GM12878 (cell line): ENCODE measurements around the gene ART4. TPM values are rescaled to one million over a fixed set of nuclear protein-coding genes. Genes with fewer than 3 reads are reported as not detected.

ENCODE experiments used
- ATAC-seq: fragments of 200-7000 bp; cut with Tn5 transposase; 3 replicates; pipeline ENCODE4 v1.9.1; 2020; ENCODE audit warnings: mild to moderate bottlenecking, moderate library complexity
- BruUV-seq: library from RNA; stranded (reverse); fragments of 400-500 nt; replicated peaks from 2 replicates; lab custom pipeline; 2021; lab: Mats Ljungman, UMichigan
- CTCF ChIA-PET: fragments of 300-600 bp; sonication (Branson Sonifier 250); formaldehyde crosslinking; extraction: SDS; loops from one replicate; lab custom pipeline; 2021; ENCODE audit warnings: inconsistent platforms; lab: Yijun Ruan, JAX
- POLR2A ChIA-PET: fragments of 350-600 bp; formaldehyde crosslinking; extraction: SDS; loops from one replicate; lab custom pipeline; 2021; ENCODE audit warnings: inconsistent platforms; lab: Charles Lee
- RAD21 ChIA-PET: fragments of 300-600 bp; sonication (Branson Sonifier 250); formaldehyde crosslinking; loops from one replicate; lab custom pipeline; 2023; ENCODE audit warnings: antibody characterized with exemption; ENCODE audit not compliant: unreplicated experiment; lab: Charles Lee
- SMC1A ChIA-PET: fragments of 300-600 bp; sonication (Branson Sonifier 250); formaldehyde crosslinking; loops from one replicate; lab custom pipeline; 2023; ENCODE audit not compliant: unreplicated experiment, uncharacterized antibody; lab: Charles Lee
- DNase-seq: peaks from one replicate; pipeline ENCODE4 v3.0.0-alpha.2; 2011; ENCODE audit warnings: low read depth, low spot score
- FAIRE-seq: peaks from 3 replicates; lab custom pipeline; 2011; peaks lifted over from hg19 to GRCh38; lab: Jason Lieb, UNC
- H2AFZ ChIP-seq: 2 replicates; pipeline ENCODE4 v1.6.0; 2011; ENCODE audit warnings: low read depth, low read length, control low read depth; ENCODE audit not compliant: control insufficient read depth
- H3K27ac ChIP-seq: 2 replicates; pipeline ENCODE4 v1.5.1; 2011; ENCODE audit warnings: control low read depth; ENCODE audit not compliant: control insufficient read depth, insufficient read depth
- H3K27me3 ChIP-seq, 2 experiments: replicated peaks in 1 of 2; 2 replicates each; pipeline versions ENCODE4 v1.6.0 to v1.6.1; 2011; ENCODE audit warnings: low read length in 1 of 2; ENCODE audit not compliant: control insufficient read depth in 2 of 2, insufficient read depth in 2 of 2
- H3K36me3 ChIP-seq, 2 experiments: 2 replicates each; pipeline ENCODE4 v1.5.1; 2011; ENCODE audit warnings: low read length in 1 of 2; ENCODE audit not compliant: control insufficient read depth in 2 of 2, insufficient read depth in 2 of 2
- H3K4me1 ChIP-seq: 2 replicates; pipeline ENCODE4 v1.6.1; 2011; ENCODE audit warnings: mild to moderate bottlenecking, low read length, moderate library complexity, mixed read lengths; ENCODE audit not compliant: control insufficient read depth, insufficient read depth
- H3K4me2 ChIP-seq: 2 replicates; pipeline ENCODE4 v1.6.0; 2011; ENCODE audit warnings: control low read depth; ENCODE audit not compliant: control insufficient read depth, insufficient read depth
- H3K4me3 ChIP-seq: fragments of 200-600 bp; sonication (generic); 2 replicates; pipeline ENCODE4 v1.5.1; 2016
- H3K79me2 ChIP-seq: 2 replicates; pipeline ENCODE4 v1.6.0; 2011; ENCODE audit warnings: low read length; ENCODE audit not compliant: control insufficient read depth, insufficient read depth
- H3K9ac ChIP-seq: 2 replicates; pipeline ENCODE4 v1.8.0; 2011; ENCODE audit warnings: low read length, control low read depth, mixed read lengths; ENCODE audit not compliant: control insufficient read depth, insufficient read depth
- H3K9me3 ChIP-seq: replicated peaks from 3 replicates; pipeline ENCODE4 v1.5.1; 2011; ENCODE audit warnings: mild to moderate bottlenecking, low read length; ENCODE audit not compliant: control insufficient read depth, insufficient read depth
- H4K20me1 ChIP-seq: 2 replicates; pipeline ENCODE4 v1.6.0; 2011; ENCODE audit not compliant: control insufficient read depth, insufficient read depth
- ATF2 ChIP-seq: IDR thresholded peaks from 2 replicates; pipeline ENCODE4 v1.6.1; 2012; ENCODE audit warnings: low read length, inconsistent platforms
- CHD2 ChIP-seq: IDR thresholded peaks from 2 replicates; pipeline ENCODE4 v1.6.1; 2011; ENCODE audit warnings: low read depth, low read length, improper control_type of control experiment, borderline replicate concordance
- E2F4 ChIP-seq: IDR thresholded peaks from 2 replicates; pipeline ENCODE4 v1.6.1; 2012; ENCODE audit warnings: low read depth, low read length, improper control_type of control experiment
- EP300 ChIP-seq, 2 experiments: fragments of 150-350 bp in 1 of 2; IDR thresholded peaks; 2 replicates each; pipeline ENCODE4 v1.6.1; 2011 to 2012; ENCODE audit warnings: low read depth in 2 of 2, low read length in 2 of 2, borderline replicate concordance in 1 of 2, improper control_type of control experiment in 1 of 2, inconsistent platforms in 1 of 2; ENCODE audit not compliant: control insufficient read depth in 1 of 2
- FOXK2 ChIP-seq: fragments of 450-650 bp; IDR thresholded peaks from 2 replicates; pipeline ENCODE4 v1.6.1; 2017; ENCODE audit warnings: mild to moderate bottlenecking, moderate library complexity
- HDAC2 ChIP-seq: fragments of 200-600 bp; sonication (generic); IDR thresholded peaks from 2 replicates; pipeline ENCODE4 v1.6.1; 2017
- KAT2A ChIP-seq: conservative IDR thresholded peaks from 2 replicates; pipeline ENCODE4 v1.6.1; 2011; ENCODE audit warnings: low read depth, low read length; ENCODE audit not compliant: control insufficient read depth
- KLF5 ChIP-seq: fragments of 450-650 bp; IDR thresholded peaks from 2 replicates; pipeline ENCODE4 v1.6.1; 2014; ENCODE audit warnings: mild to moderate bottlenecking; ENCODE audit not compliant: partially characterized antibody
- MLLT1 ChIP-seq: fragments of 450-650 bp; IDR thresholded peaks from 2 replicates; pipeline ENCODE4 v1.6.1; 2016; ENCODE audit warnings: mild to moderate bottlenecking
- NFIC ChIP-seq: IDR thresholded peaks from 2 replicates; pipeline ENCODE4 v1.6.1; 2012; ENCODE audit warnings: low read depth, mild to moderate bottlenecking, inconsistent platforms, low read length, moderate library complexity
- NFXL1 ChIP-seq: fragments of 450-650 bp; IDR thresholded peaks from 2 replicates; pipeline ENCODE4 v1.6.1; 2017; ENCODE audit warnings: antibody characterized with exemption, mild to moderate bottlenecking, borderline replicate concordance
- ZNF384 ChIP-seq: IDR thresholded peaks from 2 replicates; pipeline ENCODE4 v1.6.1; 2012; ENCODE audit warnings: low read depth, mild to moderate bottlenecking, low read length, improper control_type of control experiment, borderline replicate concordance
- WGBS: methylation state at CpG from one replicate; pipeline ENCODE4 v1.1.6; 2016; ENCODE audit warnings: low lambda C conversion rate; ENCODE audit not compliant: insufficient replicate concordance, insufficient coverage; ENCODE audit errors: missing lambda C conversion rate; 5-methylcytosine and 5-hydroxymethylcytosine counted together
- in situ Hi-C: fragments of 300-500 bp; cut with MboI; formaldehyde crosslinking; loops from 9 replicates; pipeline ENCODE4 v1.14.3; 2018; ENCODE audit warnings: mixed read lengths
- intact Hi-C: fragments of 100-400 bp; cut with micrococcal nuclease; formaldehyde crosslinking; loops from one replicate; pipeline ENCODE4 v1.14.2; 2022; ENCODE audit not compliant: unreplicated experiment
- polyA plus RNA-seq, 11 experiments: library from polyadenylated mRNA; depleted of rRNA in 4 of 11; unstranded in 6 of 11; stranded (reverse) in 5 of 11; fragments of >200 nt; fragmentation: Nextera tagmentation in 4 of 11; fragmentation: Illumina TruSeq in 1 of 11; extraction: Ambion mirVana in 4 of 11; extraction: Trizol in 1 of 11; gene quantifications; 1 replicate in 1 of 11; 2 replicates in 10 of 11; pipeline versions ENCODE4 v1.2.1 to v1.2.3, GENCODE V29; 2011 to 2016; ENCODE audit warnings: inconsistent platforms in 2 of 11, missing spikeins in 2 of 11, low read depth in 1 of 11
- total RNA-seq, 4 experiments: library from RNA; depleted of rRNA in 3 of 4; stranded (reverse); fragments of >200 nt in 3 of 4; fragmentation: Illumina TruSeq in 1 of 4; extraction: Trizol in 1 of 4; gene quantifications; 2 replicates each; pipeline versions ENCODE4 v1.2.1 to v1.2.3, GENCODE V29; 2013 to 2021

Gene ART4
- total and polyA plus RNA-seq, 10 of the 15 experiments (the other 5 are each of a cell fraction or from before 2014, with no cell fraction given) = 0.02 TPM; not detected in 9

GRCh38 chr12:14781563-14781962 lies 61.8 kb downstream of the ART4 start:
- no peaks in the 10 kb centered on the region for H3K36me3 ChIP-seq
- H3K9ac ChIP-seq = no peak overlapping the region
- H3K27me3 ChIP-seq = no peaks in the 10 kb centered on the region
- ChIA-PET CTCF (interaction anchor here (0.9 to 2.2 kb wide), 8 partner anchors 8 to 440 kb away, joined by 3 to 19 read pairs (median 4); partner anchors contain the start of genes C12orf60 and RERG), RAD21 (interaction anchor here (0.9 to 2.3 kb wide), 4 partner anchors 10 to 58 kb away, joined by 3 to 11 read pairs (median 4); partner anchors contain the start of genes C12orf60 and WBP11), SMC1A (interaction anchor here (0.7 to 3.4 kb wide), 10 partner anchors 8 to 544 kb away, joined by 3 to 17 read pairs (median 6); partner anchors contain the start of genes C12orf60 and WBP11), POLR2A (interaction anchor here (1.0 to 1.9 kb wide), 4 partner anchors 8 to 23 kb away, joined by 3 to 4 read pairs (median 4); a partner anchor contains a TSS)
- H3K4me1 ChIP-seq = no peaks in the 10 kb centered on the region
- DNase-seq = no peak
- WGBS = 17% methylated on average over 2 of the region's 2 CpGs
- no peak overlapping the region for H3K4me2 ChIP-seq
- H3K79me2 ChIP-seq = no peaks in the 10 kb centered on the region
- no peak overlapping the region for H3K4me3 ChIP-seq
- no TSS peak for BruUV-seq
- ATAC-seq = no peak
- no peak overlapping the region for H2AFZ ChIP-seq
- TF ChIP-seq KAT2A (no peak), NFIC (no peak), EP300 (IDR thresholded peaks at IDR 0.05; ENCODE audit: borderline replicate concordance in 1 of 2, control insufficient read depth in 1 of 2, low read depth in 2 of 2, low read length in 2 of 2) (no peak), MLLT1 (no peak), KLF5 (no peak), CHD2 (no peak), E2F4 (no peak), NFXL1 (no peak), HDAC2 (no peak), ATF2 (no peak), ZNF384 (no peak), FOXK2 (no peak)
- no peaks in the 10 kb centered on the region for H4K20me1 ChIP-seq
- H3K27ac ChIP-seq = no peak overlapping the region
- no peak for FAIRE-seq
- intact Hi-C loops (no loop called here), in situ Hi-C loops (loop anchor here (25.0 kb wide), 2 partner anchors 1106 to 1969 kb away; partner anchors contain the start of genes DDX47 and STRAP)
- H3K9me3 ChIP-seq = no peaks in the 10 kb centered on the region
